GM12878 (cell line): ENCODE data around the gene ATP1A3. TPM values are rescaled to one million over a fixed set of nuclear protein-coding genes. Genes with fewer than 3 reads are reported as not detected.

Source experiments
- BACH1 ChIP-seq: fragments of 450-650 bp; IDR thresholded peaks from 2 replicates; pipeline ENCODE4 v1.6.1; 2017; ENCODE audit warnings: mild to moderate bottlenecking, borderline replicate concordance
- BMI1 ChIP-seq: fragments of 450-650 bp; IDR thresholded peaks from 2 replicates; pipeline ENCODE4 v1.6.1; 2016; ENCODE audit warnings: mild to moderate bottlenecking, moderate library complexity, borderline replicate concordance
- ETV6 ChIP-seq, 2 experiments: fragments of 450-650 bp in 1 of 2; IDR thresholded peaks in 1 of 2; conservative IDR thresholded peaks in 1 of 2; 2 replicates each; pipeline ENCODE4 v1.6.1; 2014; ENCODE audit warnings: antibody characterized with exemption in 1 of 2, borderline replicate concordance in 1 of 2, low read depth in 1 of 2, mild to moderate bottlenecking in 1 of 2, moderate library complexity in 1 of 2
- EZH2 ChIP-seq: IDR thresholded peaks from 2 replicates; pipeline ENCODE4 v1.6.1; 2012; ENCODE audit warnings: low read depth, mild to moderate bottlenecking, control low read depth, inconsistent platforms, low read length, borderline replicate concordance; ENCODE audit not compliant: control insufficient read depth
- FOS ChIP-seq: IDR thresholded peaks from 3 replicates; pipeline ENCODE4 v1.6.1; 2011; ENCODE audit warnings: borderline replicate concordance; ENCODE audit not compliant: insufficient read length; ENCODE audit errors: extremely low read depth
- FOXM1 ChIP-seq: IDR thresholded peaks from 2 replicates; pipeline ENCODE4 v1.6.1; 2012; ENCODE audit warnings: low read depth, mild to moderate bottlenecking, inconsistent platforms, low read length, moderate library complexity
- HCFC1 ChIP-seq: fragments of 150-350 bp; IDR thresholded peaks from 2 replicates; pipeline ENCODE4 v1.6.1; 2014; ENCODE audit warnings: low read length
- HDAC2 ChIP-seq: fragments of 200-600 bp; sonication (generic); IDR thresholded peaks from 2 replicates; pipeline ENCODE4 v1.6.1; 2017
- IKZF1 ChIP-seq: fragments of 450-650 bp; conservative IDR thresholded peaks from 2 replicates; pipeline ENCODE4 v1.6.1; 2017; ENCODE audit warnings: antibody characterized with exemption, mild to moderate bottlenecking
- JUNB ChIP-seq: IDR thresholded peaks from 2 replicates; pipeline ENCODE4 v1.6.1; 2016; ENCODE audit warnings: antibody characterized with exemption, mild to moderate bottlenecking
- KAT2A ChIP-seq: conservative IDR thresholded peaks from 2 replicates; pipeline ENCODE4 v1.6.1; 2011; ENCODE audit warnings: low read depth, low read length; ENCODE audit not compliant: control insufficient read depth
- NFXL1 ChIP-seq: fragments of 450-650 bp; IDR thresholded peaks from 2 replicates; pipeline ENCODE4 v1.6.1; 2017; ENCODE audit warnings: antibody characterized with exemption, mild to moderate bottlenecking, borderline replicate concordance
- NR2C2 ChIP-seq: IDR thresholded peaks from 2 replicates; pipeline ENCODE4 v1.6.1; 2011; ENCODE audit warnings: borderline replicate concordance, low read depth; ENCODE audit not compliant: control insufficient read depth, insufficient read length
- PAX5 ChIP-seq: IDR thresholded peaks from 2 replicates; pipeline ENCODE4 v1.6.1; 2011; ENCODE audit warnings: low read depth, low read length, borderline replicate concordance
- POLR2AphosphoS5 ChIP-seq: IDR thresholded peaks from 2 replicates; pipeline ENCODE4 v1.6.1; 2011; ENCODE audit warnings: mild to moderate bottlenecking, low read length, inconsistent platforms
- RFX5 ChIP-seq: IDR thresholded peaks from 2 replicates; pipeline ENCODE4 v1.6.1; 2011; ENCODE audit warnings: low read depth, low read length, improper control_type of control experiment
- RUNX3 ChIP-seq: IDR thresholded peaks from 2 replicates; pipeline ENCODE4 v1.6.1; 2012; ENCODE audit warnings: low read length, inconsistent platforms
- SMC3 ChIP-seq: IDR thresholded peaks from 2 replicates; pipeline ENCODE4 v1.6.1; 2011; ENCODE audit warnings: low read length, improper control_type of control experiment, borderline replicate concordance
- SP1 ChIP-seq: IDR thresholded peaks from one replicate; pipeline ENCODE4 v1.6.1; 2011; ENCODE audit warnings: low read depth, low read length
- WRNIP1 ChIP-seq: IDR thresholded peaks from 2 replicates; pipeline ENCODE4 v1.6.1; 2011; ENCODE audit warnings: low read depth, low read length, improper control_type of control experiment, borderline replicate concordance
- ZNF384 ChIP-seq: IDR thresholded peaks from 2 replicates; pipeline ENCODE4 v1.6.1; 2012; ENCODE audit warnings: low read depth, mild to moderate bottlenecking, low read length, improper control_type of control experiment, borderline replicate concordance
- ZZZ3 ChIP-seq: IDR thresholded peaks from 2 replicates; pipeline ENCODE4 v1.6.1; 2011; ENCODE audit warnings: low read depth; ENCODE audit not compliant: control insufficient read depth, insufficient read length
- polyA plus RNA-seq, 11 experiments: library from polyadenylated mRNA; depleted of rRNA in 4 of 11; unstranded in 6 of 11; stranded (reverse) in 5 of 11; fragments of >200 nt; fragmentation: Nextera tagmentation in 4 of 11; fragmentation: Illumina TruSeq in 1 of 11; extraction: Ambion mirVana in 4 of 11; extraction: Trizol in 1 of 11; gene quantifications; 1 replicate in 1 of 11; 2 replicates in 10 of 11; pipeline versions ENCODE4 v1.2.1 to v1.2.3, GENCODE V29; 2011 to 2016; ENCODE audit warnings: inconsistent platforms in 2 of 11, missing spikeins in 2 of 11, low read depth in 1 of 11
- total RNA-seq, 4 experiments: library from RNA; depleted of rRNA in 3 of 4; stranded (reverse); fragments of >200 nt in 3 of 4; fragmentation: Illumina TruSeq in 1 of 4; extraction: Trizol in 1 of 4; gene quantifications; 2 replicates each; pipeline versions ENCODE4 v1.2.1 to v1.2.3, GENCODE V29; 2013 to 2021
- TF ChIP-seq, protein P1 (sequence below): IDR thresholded peaks from 2 replicates; pipeline ENCODE4 v1.6.1; 2011; ENCODE audit warnings: borderline replicate concordance, low read depth, mild to moderate bottlenecking, moderate library complexity, mixed read lengths, low read length; ENCODE audit not compliant: insufficient read depth; ENCODE audit errors: extremely low read length
- TF ChIP-seq, protein P2 (sequence below): fragments of 450-650 bp; IDR thresholded peaks from 2 replicates; pipeline ENCODE4 v1.6.1; 2018; ENCODE audit warnings: borderline replicate concordance, mild to moderate bottlenecking; ENCODE audit not compliant: partially characterized antibody

The ATP1A3 gene
- total and polyA plus RNA-seq, 10 of the 15 experiments (the other 5 are each of a cell fraction or from before 2014, with no cell fraction given) = 0.17 to 0.86 (median 0.32) TPM; not detected in 2

DNA sequence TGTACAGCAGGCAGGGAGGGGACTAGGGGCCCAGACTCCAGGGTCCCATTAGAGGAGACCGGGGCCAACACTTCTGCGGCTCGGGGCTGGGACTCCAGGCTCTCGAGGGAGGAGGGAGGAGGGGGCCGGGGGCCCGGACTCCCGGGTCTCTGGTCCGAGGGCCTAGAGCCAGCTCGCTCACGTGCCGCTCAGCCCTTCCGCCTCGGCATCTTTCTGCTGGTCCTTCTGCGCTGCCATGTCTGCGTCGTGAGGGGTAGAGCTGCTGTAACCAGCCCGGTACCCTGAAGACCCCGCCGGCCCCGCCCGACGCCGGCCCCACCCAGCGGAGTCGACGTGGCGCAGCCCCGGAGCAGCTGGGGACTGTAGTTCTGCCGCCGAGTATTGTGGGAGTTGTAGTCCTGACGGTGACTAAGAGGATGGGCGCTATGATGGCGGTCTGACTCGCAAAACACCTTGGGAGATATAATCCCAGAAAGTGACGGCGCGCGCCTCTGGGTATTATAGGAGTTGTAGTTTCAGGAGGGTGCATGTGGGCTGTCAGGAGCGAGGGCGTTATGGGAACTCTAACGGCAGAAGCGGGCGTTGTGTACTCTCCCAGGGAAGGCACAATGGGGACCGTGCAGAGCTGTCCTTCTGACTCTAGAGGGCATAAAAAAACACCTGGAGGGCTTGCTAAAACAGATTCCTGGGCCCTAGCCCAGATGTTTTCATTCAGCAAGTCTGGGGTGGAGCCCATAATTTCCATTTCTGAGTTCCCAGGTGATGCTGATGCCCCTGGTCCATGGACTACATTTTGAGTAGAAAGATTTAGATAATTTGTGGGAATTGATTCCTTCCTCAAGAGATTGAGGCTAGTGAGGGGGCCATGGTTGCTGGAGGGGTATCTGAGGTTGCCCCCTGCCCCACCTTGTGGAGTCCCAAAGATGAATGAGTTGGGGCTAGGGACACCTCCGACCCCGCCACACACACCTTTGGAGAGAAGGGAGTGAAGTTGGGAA is 34.7 kb downstream of the ATP1A3 start, which contains the start of gene RABAC1 (continued):
- TF ChIP-seq NR2C2 = no peak
- TF ChIP-seq FOXM1 = no peak
- no peak for TF ChIP-seq RFX5
- no peak for TF ChIP-seq POLR2AphosphoS5
- TF ChIP-seq WRNIP1 = no peak
- TF ChIP-seq KAT2A = no peak
- TF ChIP-seq BACH1 = no peak
- peak; percentile 17; the same call in 1 of the 2 replicates for TF ChIP-seq RUNX3
- no peak for TF ChIP-seq BMI1
- no peak for TF ChIP-seq NFXL1
- TF ChIP-seq PAX5 = no peak
- no peak for TF ChIP-seq ZNF384
- no peak for TF ChIP-seq EZH2
- TF ChIP-seq HCFC1 = peak; percentile 97
- TF ChIP-seq HDAC2 = no peak
- TF ChIP-seq JUNB = no peak
- TF ChIP-seq ZZZ3 = no peak
- TF ChIP-seq, protein P1, sequence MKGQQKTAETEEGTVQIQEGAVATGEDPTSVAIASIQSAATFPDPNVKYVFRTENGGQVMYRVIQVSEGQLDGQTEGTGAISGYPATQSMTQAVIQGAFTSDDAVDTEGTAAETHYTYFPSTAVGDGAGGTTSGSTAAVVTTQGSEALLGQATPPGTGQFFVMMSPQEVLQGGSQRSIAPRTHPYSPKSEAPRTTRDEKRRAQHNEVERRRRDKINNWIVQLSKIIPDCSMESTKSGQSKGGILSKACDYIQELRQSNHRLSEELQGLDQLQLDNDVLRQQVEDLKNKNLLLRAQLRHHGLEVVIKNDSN = no peak
- peak; percentile 6; the same call in 1 of the 2 replicates for TF ChIP-seq SMC3
- TF ChIP-seq ETV6 (conservative IDR thresholded peaks at IDR 0.05 in 1 of 2, IDR thresholded peaks at IDR 0.05 in 1 of 2; ENCODE audit: borderline replicate concordance in 1 of 2, low read depth in 1 of 2) = no peak
- no peak for TF ChIP-seq FOS
- TF ChIP-seq SP1 = peak; percentile 40
- TF ChIP-seq, protein P2, sequence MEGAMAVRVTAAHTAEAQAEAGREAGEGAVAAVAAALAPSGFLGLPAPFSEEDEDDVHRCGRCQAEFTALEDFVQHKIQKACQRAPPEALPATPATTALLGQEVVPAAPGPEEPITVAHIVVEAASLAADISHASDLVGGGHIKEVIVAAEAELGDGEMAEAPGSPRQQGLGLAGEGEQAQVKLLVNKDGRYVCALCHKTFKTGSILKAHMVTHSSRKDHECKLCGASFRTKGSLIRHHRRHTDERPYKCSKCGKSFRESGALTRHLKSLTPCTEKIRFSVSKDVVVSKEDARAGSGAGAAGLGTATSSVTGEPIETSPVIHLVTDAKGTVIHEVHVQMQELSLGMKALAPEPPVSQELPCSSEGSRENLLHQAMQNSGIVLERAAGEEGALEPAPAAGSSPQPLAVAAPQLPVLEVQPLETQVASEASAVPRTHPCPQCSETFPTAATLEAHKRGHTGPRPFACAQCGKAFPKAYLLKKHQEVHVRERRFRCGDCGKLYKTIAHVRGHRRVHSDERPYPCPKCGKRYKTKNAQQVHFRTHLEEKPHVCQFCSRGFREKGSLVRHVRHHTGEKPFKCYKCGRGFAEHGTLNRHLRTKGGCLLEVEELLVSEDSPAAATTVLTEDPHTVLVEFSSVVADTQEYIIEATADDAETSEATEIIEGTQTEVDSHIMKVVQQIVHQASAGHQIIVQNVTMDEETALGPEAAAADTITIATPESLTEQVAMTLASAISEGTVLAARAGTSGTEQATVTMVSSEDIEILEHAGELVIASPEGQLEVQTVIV = no peak
- peak; percentile 98 for TF ChIP-seq IKZF1
